Psoas muscle (tissue), 8 donors: ENCODE measurements around the gene RPS3. TPM values are rescaled to one million over a fixed set of nuclear protein-coding genes. Genes with fewer than 3 reads are reported as not detected.
"Not testable (repeated sequence)": the region's sequence is repeated elsewhere in the genome, so short reads cannot be mapped to it uniquely, and the experiment has no call there.

Experiments
- ATAC-seq, 4 donors: fragments of 200-7000 bp; cut with Tn5 transposase; one replicate each; pipeline ENCODE4 v1.9.1; 2020; ENCODE audit warnings: moderate library complexity in 3 of 4, mild to moderate bottlenecking in 2 of 4
- DNase-seq, 2 donors: peaks; one replicate each; pipeline ENCODE4 v3.0.0-alpha.2; 2020
- H3K27ac ChIP-seq: fragments of 200-600 bp; one replicate; pipeline ENCODE4 v1.8.0; 2022
- H3K27me3 ChIP-seq, 3 donors: fragments of 200-600 bp in 1 of 3; one replicate each; pipeline versions ENCODE4 v1.6.1 to v1.8.0; 2013 to 2022; ENCODE audit warnings: low read length in 2 of 3, mild to moderate bottlenecking in 2 of 3, moderate library complexity in 1 of 3; ENCODE audit not compliant: insufficient read depth in 3 of 3
- H3K36me3 ChIP-seq, 2 donors: fragments of 200-600 bp in 1 of 2; one replicate each; pipeline versions ENCODE4 v1.6.1 to v1.8.0; 2013 to 2022; ENCODE audit warnings: low read depth in 1 of 2, mild to moderate bottlenecking in 1 of 2, moderate library complexity in 1 of 2; ENCODE audit not compliant: insufficient read depth in 1 of 2
- H3K4me1 ChIP-seq: fragments of 200-600 bp; one replicate; pipeline ENCODE4 v1.8.0; 2022
- H3K4me3 ChIP-seq: fragments of 200-600 bp; one replicate; pipeline ENCODE4 v1.8.0; 2022; ENCODE audit warnings: mild to moderate bottlenecking
- H3K9me3 ChIP-seq: fragments of 200-600 bp; one replicate; pipeline ENCODE4 v1.8.0; 2022
- WGBS, 3 donors: extraction: QIAGEN DNeasy Blood & Tissue Kit; methylation state at CpG; one replicate each; pipeline versions ENCODE4 v1.1.6 to v1.1.7; 2013; 5-methylcytosine and 5-hydroxymethylcytosine counted together
- intact Hi-C, 2 donors: fragments of 100-400 bp; cut with DNase I; formaldehyde crosslinking; loops; one replicate each; pipeline versions ENCODE4 v1.11.0 to v1.14.2; 2022
- polyA plus RNA-seq, 3 donors: library from polyadenylated mRNA; stranded (reverse); fragments of 200-250 nt; gene quantifications; one replicate each; pipeline ENCODE4 v1.2.3, GENCODE V29; 2013
- total RNA-seq, 4 donors: library from RNA; stranded (reverse); fragmentation: NEBNext Ultra II Directional in 2 of 4; extraction: Animal tissue kit (Norgen Biotek cat#: 25700) in 2 of 4; gene quantifications; one replicate each; pipeline versions ENCODE4 v1.2.1 to v1.2.4, GENCODE V29; 2021 to 2023
- TF ChIP-seq, protein P1 (sequence below): fragments of 200-600 bp; IDR thresholded peaks from one replicate; pipeline ENCODE4 v1.8.0; 2022; ENCODE audit warnings: antibody characterized with exemption
- donor health status: healthy with polysubstance abuse.
- donor health status: DM: no; HTN: no; CAD: no; lungs with moderate emphysema.
- donor health status: Bipolar disorder and iron deficiency.
- donor health status: healthy.
- donor health status: DM: yes; HTN: yes; CAD: no.
- donor health status: DM: no; HTN: no; CAD: no.
- donor health status: DM: no; HTN: no; CAD: no.
- donor health status: DM: yes; HTN: yes; CAD: no.

The RPS3 gene
- total and polyA plus RNA-seq, 7 donors, result 807 to 2,132 (median 1,216) TPM

GRCh38 chr11:75408957-75409219 is 9.6 kb downstream of the RPS3 start:
- peaks cover 7 to 61% of the 10 kb centered on the region in 2 donors for H3K36me3 ChIP-seq
- no peak overlapping the region for H3K4me3 ChIP-seq
- no peak overlapping the region for H3K27ac ChIP-seq
- WGBS, 3 donors, result 91 to 98% (median 94%) methylated on average over 2 of the region's 2 CpGs
- ATAC-seq, result no peak
- intact Hi-C loops, result no loop called here
- DNase-seq, result no peak
- TF ChIP-seq, protein P1, sequence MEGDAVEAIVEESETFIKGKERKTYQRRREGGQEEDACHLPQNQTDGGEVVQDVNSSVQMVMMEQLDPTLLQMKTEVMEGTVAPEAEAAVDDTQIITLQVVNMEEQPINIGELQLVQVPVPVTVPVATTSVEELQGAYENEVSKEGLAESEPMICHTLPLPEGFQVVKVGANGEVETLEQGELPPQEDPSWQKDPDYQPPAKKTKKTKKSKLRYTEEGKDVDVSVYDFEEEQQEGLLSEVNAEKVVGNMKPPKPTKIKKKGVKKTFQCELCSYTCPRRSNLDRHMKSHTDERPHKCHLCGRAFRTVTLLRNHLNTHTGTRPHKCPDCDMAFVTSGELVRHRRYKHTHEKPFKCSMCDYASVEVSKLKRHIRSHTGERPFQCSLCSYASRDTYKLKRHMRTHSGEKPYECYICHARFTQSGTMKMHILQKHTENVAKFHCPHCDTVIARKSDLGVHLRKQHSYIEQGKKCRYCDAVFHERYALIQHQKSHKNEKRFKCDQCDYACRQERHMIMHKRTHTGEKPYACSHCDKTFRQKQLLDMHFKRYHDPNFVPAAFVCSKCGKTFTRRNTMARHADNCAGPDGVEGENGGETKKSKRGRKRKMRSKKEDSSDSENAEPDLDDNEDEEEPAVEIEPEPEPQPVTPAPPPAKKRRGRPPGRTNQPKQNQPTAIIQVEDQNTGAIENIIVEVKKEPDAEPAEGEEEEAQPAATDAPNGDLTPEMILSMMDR, result no peak
- H3K27me3 ChIP-seq, result no peaks in the 10 kb centered on the region
- H3K9me3 ChIP-seq, result no peaks in the 10 kb centered on the region
- peaks cover 10% of the 10 kb centered on the region for H3K4me1 ChIP-seq

GRCh38 chr11:75409971-75410370 is 10.7 kb downstream of the RPS3 start:
- H3K4me3 ChIP-seq, H3K27me3 ChIP-seq, intact Hi-C loops, DNase-seq, H3K9me3 ChIP-seq, H3K27ac ChIP-seq, ATAC-seq: not testable (repeated sequence)
- WGBS, 3 donors, result 93 to 100% (median 100%) methylated on average over 2 to 28 of the region's 33 CpGs
- Histone ChIP-seq H3K36me3 (peaks cover 7 to 50% of the 10 kb centered on the region in 2 donors), H3K4me1 (peaks cover 17% of the 10 kb centered on the region)

GRCh38 chr11:75413146-75413545 is 13.8 kb downstream of the RPS3 start:
- DNase-seq, H3K27me3 ChIP-seq, H3K9me3 ChIP-seq, H3K4me3 ChIP-seq, intact Hi-C loops: not testable (repeated sequence)
- Histone ChIP-seq H3K36me3 (peaks cover 0 to 33% of the 10 kb centered on the region in 2 donors), H3K27ac (peak overlapping the region; percentile 60), H3K4me1 (peaks cover 15% of the 10 kb centered on the region)
- peak in 1 of 4 donors; percentile 4 for ATAC-seq
- 56 to 80% (median 56%) methylated on average over 10 of the region's 10 CpGs for WGBS, 3 donors

GRCh38 chr11:75413864-75414263 is 14.5 kb downstream of the RPS3 start:
- WGBS, 3 donors, result 31 to 42% (median 33%) methylated on average over 2 of the region's 2 CpGs
- DNase-seq (peak in 1 of 2 donors; percentile 61), ATAC-seq (peak; percentile 58 to 78 (median 70))
- H3K4me3 ChIP-seq, result no peak overlapping the region
- intact Hi-C loops, result no loop called here
- H3K36me3 ChIP-seq, result peaks cover 0 to 31% of the 10 kb centered on the region in 2 donors
- H3K4me1 ChIP-seq, result peaks cover 15% of the 10 kb centered on the region
- TF ChIP-seq, protein P1, result no peak
- no peaks in the 10 kb centered on the region for H3K9me3 ChIP-seq
- peak overlapping the region; percentile 60 for H3K27ac ChIP-seq
- H3K27me3 ChIP-seq, result no peaks in the 10 kb centered on the region

DNA sequence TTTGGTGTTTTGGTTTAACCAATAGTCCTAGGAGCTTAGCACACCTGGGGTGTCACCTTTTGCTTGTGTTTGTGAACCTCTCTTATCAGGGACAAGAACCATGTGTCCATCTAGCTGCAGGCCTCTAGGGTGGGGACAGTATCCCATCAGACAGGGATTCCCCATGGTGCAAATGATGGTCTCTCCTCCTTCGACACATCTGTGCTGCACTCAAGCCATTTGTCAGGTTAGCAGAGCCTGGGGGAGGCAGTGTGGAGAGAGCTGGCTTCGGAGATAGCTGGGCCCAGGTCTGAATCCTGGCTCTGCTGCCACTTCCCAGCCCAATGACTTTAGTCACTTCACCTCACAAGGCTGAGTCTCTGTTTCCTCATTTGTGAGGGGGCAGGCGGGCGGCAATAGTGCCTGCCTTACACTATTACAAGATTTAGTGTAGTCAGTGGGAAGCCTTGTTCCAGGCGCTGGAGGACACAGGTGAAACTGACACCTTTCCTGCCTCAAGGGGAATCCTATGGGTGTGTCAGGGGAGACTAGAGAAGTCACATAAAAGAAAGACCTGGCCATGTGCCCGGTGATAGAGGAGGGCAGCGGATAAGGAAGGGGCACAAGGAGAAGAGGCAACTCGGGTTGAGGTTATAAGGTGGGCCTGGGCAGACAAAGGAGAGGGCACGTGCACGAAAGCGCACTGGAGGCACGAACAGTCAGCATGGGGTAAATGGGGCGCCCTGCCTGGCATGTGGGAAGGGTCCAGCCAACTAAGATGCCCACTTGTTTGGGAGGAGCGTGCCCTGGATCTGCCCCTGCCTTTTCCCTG is 21.1 kb downstream of the RPS3 start:
- Histone ChIP-seq H3K27ac (no peak overlapping the region), H3K9me3 (no peaks in the 10 kb centered on the region), H3K4me3 (no peak overlapping the region), H3K27me3 (no peaks in the 10 kb centered on the region), H3K4me1 (no peaks in the 10 kb centered on the region), H3K36me3 (peaks cover 3 to 18% of the 10 kb centered on the region in 2 donors)
- no peak for ATAC-seq
- peak in 1 of 2 donors; percentile 36 for DNase-seq
- TF ChIP-seq, protein P1, result no peak
- 88 to 89% (median 88%) methylated on average over 14 of the region's 14 CpGs for WGBS, 3 donors
- intact Hi-C loops, result no loop called here
